WTC11 (cell line): Measurements from ENCODE around the gene OXT. TPM values are rescaled to one million over a fixed set of nuclear protein-coding genes. Genes with fewer than 3 reads are reported as not detected.
A peak's percentile ranks its signal among the peaks of the same experiment; 100 is the strongest.

ENCODE experiments used
- ATAC-seq: fragments of 200-7000 bp; cut with Tn5 transposase; 2 replicates; pipeline ENCODE4 v1.10.0; 2021; ENCODE audit warnings: mild to moderate bottlenecking, moderate library complexity
- CTCF ChIA-PET: fragments of 300-600 bp; sonication (Branson Sonifier 250); formaldehyde crosslinking; loops from one replicate; lab custom pipeline; 2021; ENCODE audit warnings: antibody characterized with exemption; lab: Charles Lee
- POLR2A ChIA-PET: fragments of 350-600 bp; sonication (Branson Sonifier 250); formaldehyde crosslinking; loops from one replicate; lab custom pipeline; 2021; ENCODE audit warnings: antibody characterized with exemption; lab: Charles Lee
- DNase-seq: peaks from one replicate; pipeline ENCODE4 v3.0.0; 2021; ENCODE audit warnings: low spot score
- H3K27ac Mint-ChIP-seq: 2 replicates; pipeline ENCODE4 v1.8.0; 2021; ENCODE audit warnings: mixed read lengths
- H3K27me3 Mint-ChIP-seq: 2 replicates; pipeline ENCODE4 v1.8.0; 2021; ENCODE audit warnings: low read depth, mild to moderate bottlenecking, moderate library complexity, mixed read lengths
- H3K36me3 Mint-ChIP-seq: 2 replicates; pipeline ENCODE4 v1.8.0; 2021; ENCODE audit warnings: mixed read lengths
- H3K4me1 Mint-ChIP-seq: 2 replicates; pipeline ENCODE4 v1.8.0; 2022; ENCODE audit warnings: mixed read lengths
- H3K4me3 Mint-ChIP-seq: 2 replicates; pipeline ENCODE4 v1.8.0; 2021; ENCODE audit warnings: mild to moderate bottlenecking, moderate library complexity, mixed read lengths
- H3K9me3 Mint-ChIP-seq: 2 replicates; pipeline ENCODE4 v1.8.0; 2021; ENCODE audit warnings: mixed read lengths
- ATF6 ChIP-seq: sonication (generic); formaldehyde crosslinking; IDR thresholded peaks from 2 replicates; pipeline ENCODE4 v1.8.1; 2023; ENCODE audit warnings: mild to moderate bottlenecking, missing genetic modification reagents
- CBFB ChIP-seq: sonication (generic); formaldehyde crosslinking; IDR thresholded peaks from 2 replicates; pipeline ENCODE4 v1.8.1; 2022; ENCODE audit warnings: mild to moderate bottlenecking, low read depth, missing genetic modification reagents
- CREM ChIP-seq: sonication (generic); formaldehyde crosslinking; IDR thresholded peaks from 2 replicates; pipeline ENCODE4 v1.8.1; 2022; ENCODE audit warnings: mild to moderate bottlenecking, missing genetic modification reagents, moderate library complexity
- CTCF ChIP-seq: fragments of 200-600 bp; IDR thresholded peaks from 2 replicates; pipeline ENCODE4 v1.8.0; 2022; ENCODE audit warnings: antibody characterized with exemption
- E2F1 ChIP-seq: sonication (generic); formaldehyde crosslinking; IDR thresholded peaks from 2 replicates; pipeline ENCODE4 v1.8.0; 2022; ENCODE audit warnings: mild to moderate bottlenecking, missing genetic modification reagents
- FOXK1 ChIP-seq: sonication (generic); formaldehyde crosslinking; IDR thresholded peaks from 2 replicates; pipeline ENCODE4 v1.8.0; 2022; ENCODE audit warnings: mild to moderate bottlenecking, moderate library complexity, missing genetic modification reagents
- FOXP1 ChIP-seq: sonication (generic); formaldehyde crosslinking; IDR thresholded peaks from 2 replicates; pipeline ENCODE4 v1.8.0; 2022; ENCODE audit warnings: missing genetic modification reagents, mild to moderate bottlenecking, moderate library complexity, borderline replicate concordance
- IRF2 ChIP-seq: sonication (generic); formaldehyde crosslinking; IDR thresholded peaks from 2 replicates; pipeline ENCODE4 v1.8.0; 2022; ENCODE audit warnings: low read depth, missing genetic modification reagents, borderline replicate concordance
- JAZF1 ChIP-seq: fragments of 250-450 bp; sonication (Bioruptor Pico); IDR thresholded peaks from 2 replicates; pipeline ENCODE4 v1.9.0; 2021; ENCODE audit warnings: moderate library complexity, mild to moderate bottlenecking, inconsistent platforms
- NR3C1 ChIP-seq: sonication (generic); formaldehyde crosslinking; conservative IDR thresholded peaks from 2 replicates; pipeline ENCODE4 v1.8.1; 2023; ENCODE audit warnings: low read depth, mild to moderate bottlenecking, missing genetic modification reagents
- PREB ChIP-seq: sonication (generic); formaldehyde crosslinking; IDR thresholded peaks from 2 replicates; pipeline ENCODE4 v1.8.1; 2022; ENCODE audit warnings: mild to moderate bottlenecking, missing genetic modification reagents, moderate library complexity, borderline replicate concordance
- PRRX2 ChIP-seq: fragments of 250-450 bp; sonication (Bioruptor Pico); IDR thresholded peaks from 2 replicates; pipeline ENCODE4 v1.8.0; 2021; ENCODE audit warnings: mild to moderate bottlenecking
- RELA ChIP-seq: sonication (generic); formaldehyde crosslinking; IDR thresholded peaks from 2 replicates; pipeline ENCODE4 v1.8.1; 2022; ENCODE audit warnings: missing genetic modification reagents, mild to moderate bottlenecking, borderline replicate concordance
- SMAD3 ChIP-seq: sonication (generic); formaldehyde crosslinking; IDR thresholded peaks from 2 replicates; pipeline ENCODE4 v1.8.0; 2022; ENCODE audit warnings: missing genetic modification reagents, mild to moderate bottlenecking, borderline replicate concordance
- SOX15 ChIP-seq: fragments of 250-450 bp; sonication (Bioruptor Pico); IDR thresholded peaks from 2 replicates; pipeline ENCODE4 v1.9.0; 2021; ENCODE audit warnings: mild to moderate bottlenecking
- USF2 ChIP-seq: sonication (generic); formaldehyde crosslinking; IDR thresholded peaks from 2 replicates; pipeline ENCODE4 v1.8.1; 2023; ENCODE audit warnings: mild to moderate bottlenecking, missing genetic modification reagents, moderate library complexity
- ZNF425 ChIP-seq: fragments of 250-450 bp; sonication (Bioruptor Pico); conservative IDR thresholded peaks from 2 replicates; pipeline ENCODE4 v1.9.0; 2021; ENCODE audit warnings: mild to moderate bottlenecking
- total RNA-seq: library from RNA; stranded (reverse); gene quantifications from 3 replicates; pipeline ENCODE4 v1.2.3, GENCODE V29; 2021

OXT gene
- total RNA-seq, 1 experiment from 2014 or later = not detected

- no peak overlapping the region for H3K27ac Mint-ChIP-seq
- TF ChIP-seq PREB (CRISPR knock-in tag) = no peak
- no peak for TF ChIP-seq USF2 (CRISPR knock-in tag)
- TF ChIP-seq CBFB (CRISPR knock-in tag) = no peak
- TF ChIP-seq FOXK1 (CRISPR knock-in tag) = no peak
- TF ChIP-seq IRF2 (CRISPR knock-in tag) = no peak
- no peak for TF ChIP-seq CREM (CRISPR knock-in tag)
- no peak for TF ChIP-seq RELA (CRISPR knock-in tag)
- TF ChIP-seq PRRX2 (CRISPR knock-in tag) = no peak
- TF ChIP-seq FOXP1 (CRISPR knock-in tag) = no peak
- no peak for TF ChIP-seq E2F1 (CRISPR knock-in tag)
- TF ChIP-seq JAZF1 (CRISPR knock-in tag) = no peak
- TF ChIP-seq SMAD3 (CRISPR knock-in tag) = no peak
- TF ChIP-seq NR3C1 (CRISPR knock-in tag) = no peak
- no peak for TF ChIP-seq SOX15 (CRISPR knock-in tag)
- TF ChIP-seq CTCF = no peak
- TF ChIP-seq ATF6 (CRISPR knock-in tag) = no peak
- ATAC-seq (no peak), DNase-seq (no peak)
- CTCF ChIA-PET = interaction anchor here (0.6 to 1.1 kb wide), 2 partner anchors 34 to 48 kb away, joined by 3 read pairs; partner anchors contain the start of genes FASTKD5 and UBOX5
- POLR2A ChIA-PET = no interaction called here
- H3K36me3 Mint-ChIP-seq = no peaks in the 10 kb centered on the region
- no peak overlapping the region for H3K4me3 Mint-ChIP-seq
- no peaks in the 10 kb centered on the region for H3K9me3 Mint-ChIP-seq
- 0 out of 2 replicates have a peak, but pooled peaks cover 5% of the 10 kb centered on the region for H3K4me1 Mint-ChIP-seq
- H3K27me3 Mint-ChIP-seq = no peaks in the 10 kb centered on the region
These were observed 40.6 kb downstream of the OXT start for GRCh38 chr20:3111995-3112394.

GRCh38 chr20:3115190-3116107 lies 44.0 kb downstream of the OXT start:
- Mint-ChIP-seq H3K4me3 (no peak overlapping the region), H3K9me3 (no peaks in the 10 kb centered on the region), H3K4me1 (0 out of 2 replicates have a peak, but pooled peaks cover 3% of the 10 kb centered on the region), H3K27ac (no peak overlapping the region), H3K36me3 (no peaks in the 10 kb centered on the region), H3K27me3 (no peaks in the 10 kb centered on the region)
- TF ChIP-seq CTCF (peak; percentile 72), ZNF425 (CRISPR knock-in tag) (no peak)
- ChIA-PET CTCF (interaction anchor here (0.6 to 2.0 kb wide), 22 partner anchors 11 to 1094 kb away, joined by 3 to 16 read pairs (median 4); no protein-coding TSS in a partner anchor), POLR2A (interaction anchor here (0.6 to 0.7 kb wide), 2 partner anchors 44 to 362 kb away, joined by 3 to 4 read pairs; partner anchors contain the start of genes FASTKD5 and UBOX5)
- ATAC-seq = peak; percentile 72
- DNase-seq = peak; percentile 63
